HepG2 (cell line): Measurements from ENCODE around the gene TMEM134. TPM values are rescaled to one million over a fixed set of nuclear protein-coding genes. Genes with fewer than 3 reads are reported as not detected.

Experiments
- FOSL1 ChIP-seq: sonication (generic); formaldehyde crosslinking; IDR thresholded peaks from 2 replicates; pipeline ENCODE4 v1.9.0; 2021; ENCODE audit warnings: missing genetic modification reagents, borderline replicate concordance
- RBM39 ChIP-seq: fragments of 200-400 bp; formaldehyde crosslinking; IDR thresholded peaks from one replicate; pipeline ENCODE4 v1.6.1; 2018; ENCODE audit warnings: antibody characterized with exemption, mild to moderate bottlenecking, low read depth, low read length; ENCODE audit not compliant: poor library complexity, severe bottlenecking
- RFXAP ChIP-seq: sonication (generic); formaldehyde crosslinking; IDR thresholded peaks from 2 replicates; pipeline ENCODE4 v1.4.0; 2020; ENCODE audit warnings: missing genetic modification reagents, borderline replicate concordance
- SNAPC4 ChIP-seq: sonication (generic); formaldehyde crosslinking; IDR thresholded peaks from 2 replicates; pipeline ENCODE4 v1.4.0; 2020; ENCODE audit warnings: mild to moderate bottlenecking, missing genetic modification reagents
- SOX13 ChIP-seq, 3 experiments: fragments of 450-650 bp in 1 of 3; sonication (generic) in 1 of 3; formaldehyde crosslinking in 1 of 3; IDR thresholded peaks in 2 of 3; conservative IDR thresholded peaks in 1 of 3; 2 replicates each; pipeline versions ENCODE4 v1.5.0 to v1.6.1; 2016 to 2020; ENCODE audit warnings: antibody characterized with exemption in 1 of 3, mild to moderate bottlenecking in 1 of 3, missing compliant biosample characterization in 1 of 3, missing genetic modification reagents in 1 of 3, moderate library complexity in 1 of 3
- TBL1XR1 ChIP-seq: fragments of 150-350 bp; IDR thresholded peaks from 2 replicates; pipeline ENCODE4 v1.6.1; 2014; ENCODE audit warnings: borderline replicate concordance, low read length; ENCODE audit not compliant: partially characterized antibody
- THAP7 ChIP-seq: sonication (generic); formaldehyde crosslinking; IDR thresholded peaks from 2 replicates; pipeline ENCODE4 v1.8.1; 2023; ENCODE audit warnings: mild to moderate bottlenecking, missing genetic modification reagents
- ZBTB21 ChIP-seq: sonication (generic); formaldehyde crosslinking; IDR thresholded peaks from 2 replicates; pipeline ENCODE4 v1.4.0; 2020; ENCODE audit warnings: missing genetic modification reagents
- ZBTB26 ChIP-seq: IDR thresholded peaks from 2 replicates; pipeline ENCODE4 v1.6.1; 2016; ENCODE audit warnings: missing compliant biosample characterization, missing genetic modification reagents, borderline replicate concordance
- ZNF225 ChIP-seq: sonication (generic); formaldehyde crosslinking; IDR thresholded peaks from 2 replicates; pipeline ENCODE4 v1.4.0; 2020; ENCODE audit warnings: mild to moderate bottlenecking, missing genetic modification reagents
- ZNF558 ChIP-seq: sonication (generic); formaldehyde crosslinking; IDR thresholded peaks from 2 replicates; pipeline ENCODE4 v1.9.0; 2022; ENCODE audit warnings: mild to moderate bottlenecking, missing genetic modification reagents, borderline replicate concordance
- ZNF709 ChIP-seq: sonication (generic); formaldehyde crosslinking; IDR thresholded peaks from 2 replicates; pipeline ENCODE4 v1.5.0; 2020; ENCODE audit warnings: mild to moderate bottlenecking, missing genetic modification reagents
- ZNF775 ChIP-seq: sonication (generic); formaldehyde crosslinking; IDR thresholded peaks from 2 replicates; pipeline ENCODE4 v1.4.0; 2020; ENCODE audit warnings: missing genetic modification reagents, mild to moderate bottlenecking, moderate library complexity, borderline replicate concordance
- ZNF777 ChIP-seq: sonication (generic); formaldehyde crosslinking; IDR thresholded peaks from 2 replicates; pipeline ENCODE4 v1.4.0; 2020; ENCODE audit warnings: missing genetic modification reagents
- polyA plus RNA-seq, 8 experiments: library from polyadenylated mRNA; depleted of rRNA in 3 of 8; stranded (reverse) in 7 of 8; unstranded in 1 of 8; fragments of >200 nt; fragmentation: Illumina TruSeq in 4 of 8; extraction: Trizol in 4 of 8; gene quantifications; 2 replicates each; pipeline versions ENCODE4 v1.2.1 to v1.2.3, GENCODE V29; 2011 to 2016; ENCODE audit warnings: low read depth in 4 of 8, missing spikeins in 1 of 8, mixed read lengths in 1 of 8; ENCODE audit not compliant: insufficient read depth in 1 of 8
- total RNA-seq, 5 experiments: library from RNA; depleted of rRNA; stranded (reverse); fragments of >200 nt; fragmentation: Illumina TruSeq; extraction: Trizol; gene quantifications; 2 replicates each; pipeline ENCODE4 v1.2.3, GENCODE V29; 2016; ENCODE audit warnings: low read depth in 1 of 5

Gene TMEM134
- total and polyA plus RNA-seq, 2 of the 13 experiments (the other 11 are each of a cell fraction or from before 2014, with no cell fraction given): 6.9 to 26.9 TPM

DNA sequence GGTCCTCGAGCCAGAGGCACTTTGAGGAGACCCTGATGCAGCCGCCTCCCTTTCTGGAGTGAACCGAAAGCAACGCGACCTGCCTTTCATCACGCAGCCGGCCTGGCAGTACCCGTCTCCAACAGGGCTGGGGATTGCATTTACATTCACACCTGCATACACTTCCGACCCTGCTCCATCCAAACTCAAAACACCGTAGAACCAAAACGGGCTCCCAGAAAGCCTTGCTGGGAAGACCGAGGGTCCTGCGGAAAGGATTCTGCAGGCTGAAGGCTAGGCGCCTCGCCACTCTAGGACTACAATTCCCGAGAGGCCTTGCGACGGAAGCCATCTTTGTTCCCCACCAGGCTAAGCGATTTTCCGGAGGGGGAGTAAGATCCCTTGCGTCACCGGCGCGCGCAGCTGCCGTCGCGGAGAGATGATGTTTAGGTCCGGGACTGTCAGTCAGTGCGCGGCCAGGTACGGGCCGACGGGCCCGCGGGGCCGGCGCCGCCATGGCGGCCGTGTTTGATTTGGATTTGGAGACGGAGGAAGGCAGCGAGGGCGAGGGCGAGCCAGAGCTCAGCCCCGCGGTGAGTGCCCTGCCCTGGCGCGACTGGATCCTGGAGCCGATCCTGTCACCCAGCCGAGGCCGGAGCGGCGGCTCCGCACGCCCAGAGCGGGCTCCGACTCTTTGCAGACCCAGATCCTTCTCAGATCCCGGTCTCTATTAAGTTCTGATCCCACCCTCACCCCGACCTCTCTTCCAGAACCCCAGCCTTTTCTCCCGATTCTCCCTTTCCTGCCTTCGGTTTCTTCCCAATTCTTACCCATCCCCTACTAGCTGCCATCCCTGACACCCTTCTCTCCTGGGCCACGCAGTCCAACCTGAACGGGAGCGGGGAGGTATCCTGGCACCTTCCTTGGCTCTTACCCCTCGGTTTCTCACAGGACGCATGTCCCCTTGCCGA is 40.7 kb downstream of the TMEM134 start, which contains the start of gene RPS6KB2 (continued):
- TF ChIP-seq THAP7: 0 out of 2 replicates have a peak, but pooled peaks have one; percentile 47
- peak; percentile 94 for TF ChIP-seq RFXAP (CRISPR knock-in tag)
- peak; percentile 62; the same call in 1 of the 2 replicates for TF ChIP-seq ZNF777
- peak; percentile 44; the same call in 1 of the 2 replicates for TF ChIP-seq ZNF225 (CRISPR knock-in tag)
- TF ChIP-seq TBL1XR1: peak; percentile 32
- TF ChIP-seq SOX13 (IDR thresholded peaks at IDR 0.05): no peak
- TF ChIP-seq SOX13 (CRISPR knock-in tag; conservative IDR thresholded peaks at IDR 0.05 in 1 of 2, IDR thresholded peaks at IDR 0.05 in 1 of 2): peak in 1 of 2 experiments; percentile 48; a peak in 2 of 4 replicates
- peak; percentile 15; the same call in 1 of the 2 replicates for TF ChIP-seq FOSL1
- no peak for TF ChIP-seq SNAPC4
- peak; percentile 67 for TF ChIP-seq RBM39
- TF ChIP-seq ZBTB26: no peak
- TF ChIP-seq ZNF709 (CRISPR knock-in tag): peak; percentile 77; the same call in 1 of the 2 replicates
- TF ChIP-seq ZBTB21 (CRISPR knock-in tag): peak; percentile 54; the same call in 1 of the 2 replicates
- no peak for TF ChIP-seq ZNF775 (CRISPR knock-in tag)
- TF ChIP-seq ZNF558 (CRISPR knock-in tag): peak; percentile 92; the same call in 1 of the 2 replicates
